Thyroid gland (tissue), 4 donors: Measurements from ENCODE around the gene ADAD2.

Source experiments
- CTCF ChIP-seq, 6 experiments: fragments of 200-600 bp in 3 of 6; fragments of 450-650 bp in 3 of 6; sonication (generic) in 3 of 6; IDR thresholded peaks; one replicate each; pipeline ENCODE4 v1.5.1; 2016 to 2019; ENCODE audit warnings: antibody characterized with exemption in 6 of 6, mild to moderate bottlenecking in 2 of 6, inconsistent platforms in 1 of 6, moderate library complexity in 1 of 6
- POLR2A ChIP-seq, 2 donors: fragments of 450-650 bp; IDR thresholded peaks; one replicate each; pipeline ENCODE4 v1.6.1; 2017; ENCODE audit warnings: antibody characterized with exemption in 2 of 2, mild to moderate bottlenecking in 2 of 2, moderate library complexity in 1 of 2

- TF ChIP-seq CTCF (IDR thresholded peaks at IDR 0.05) (no peak), POLR2A (IDR thresholded peaks at IDR 0.05) (no peak)
Observed at GRCh38 chr16:84159007-84159406, 31.9 kb upstream of the ADAD2 start.
